GM23248 (cell line): ENCODE measurements around the gene ST6GAL1. TPM values are rescaled to one million over a fixed set of nuclear protein-coding genes. Genes with fewer than 3 reads are reported as not detected.
"Not testable (repeated sequence)": the region's sequence is repeated elsewhere in the genome, so short reads cannot be mapped to it uniquely, and the experiment has no call there.

Source experiments
- DNase-seq: peaks from one replicate; pipeline ENCODE4 v3.0.0-alpha.2; 2015
- H2AFZ ChIP-seq: fragments of 200-600 bp; sonication (generic); 2 replicates; pipeline ENCODE4 v1.6.1; 2016; ENCODE audit warnings: antibody characterized with exemption
- H3F3A ChIP-seq: fragments of 200-600 bp; sonication (generic); 2 replicates; pipeline ENCODE4 v1.6.1; 2016; ENCODE audit warnings: mild to moderate bottlenecking, antibody characterized with exemption, mixed run types; ENCODE audit not compliant: insufficient read depth
- H3K27ac ChIP-seq: fragments of 200-600 bp; sonication (generic); 2 replicates; pipeline ENCODE4 v1.5.1; 2016; ENCODE audit warnings: mild to moderate bottlenecking
- H3K27me3 ChIP-seq: fragments of 200-600 bp; sonication (generic); replicated peaks from 2 replicates; pipeline ENCODE4 v1.6.1; 2016; ENCODE audit warnings: mild to moderate bottlenecking; ENCODE audit not compliant: insufficient read depth
- H3K36me3 ChIP-seq: fragments of 200-600 bp; sonication (generic); 2 replicates; pipeline ENCODE4 v1.6.1; 2016; ENCODE audit warnings: low read depth, mild to moderate bottlenecking
- H3K4me1 ChIP-seq: fragments of 200-600 bp; sonication (generic); 2 replicates; pipeline ENCODE4 v1.6.1; 2016; ENCODE audit warnings: mild to moderate bottlenecking; ENCODE audit not compliant: insufficient read depth
- H3K4me2 ChIP-seq: fragments of 200-600 bp; sonication (generic); one replicate; pipeline ENCODE4 v1.6.1; 2016; ENCODE audit warnings: mild to moderate bottlenecking; ENCODE audit not compliant: unreplicated experiment
- H3K4me3 ChIP-seq: fragments of 200-600 bp; sonication (generic); 2 replicates; pipeline ENCODE4 v1.5.1; 2016; ENCODE audit warnings: mild to moderate bottlenecking
- H3K79me2 ChIP-seq: fragments of 200-600 bp; sonication (generic); 2 replicates; pipeline ENCODE4 v1.6.1; 2016; ENCODE audit warnings: mild to moderate bottlenecking; ENCODE audit not compliant: insufficient read depth
- H3K9ac ChIP-seq: fragments of 200-600 bp; sonication (generic); 2 replicates; pipeline ENCODE4 v1.6.1; 2016; ENCODE audit warnings: mild to moderate bottlenecking
- H3K9me2 ChIP-seq: fragments of 200-600 bp; sonication (generic); 2 replicates; pipeline ENCODE4 v1.6.1; 2016; ENCODE audit warnings: mixed run types, mild to moderate bottlenecking, moderate library complexity; ENCODE audit not compliant: insufficient read depth
- H3K9me3 ChIP-seq: fragments of 200-600 bp; sonication (generic); one replicate; pipeline ENCODE4 v1.6.1; 2017; ENCODE audit warnings: low read depth
- H4K20me1 ChIP-seq: fragments of 200-600 bp; sonication (generic); 2 replicates; pipeline ENCODE4 v1.6.0; 2016; ENCODE audit not compliant: insufficient read depth
- EZH2 ChIP-seq: fragments of 200-600 bp; sonication (generic); IDR thresholded peaks from 2 replicates; pipeline ENCODE4 v1.6.1; 2018; ENCODE audit warnings: antibody characterized with exemption, mild to moderate bottlenecking; ENCODE audit not compliant: insufficient read depth, poor library complexity, severe bottlenecking
- EZH2phosphoT487 ChIP-seq: fragments of 200-600 bp; sonication (generic); IDR thresholded peaks from 2 replicates; pipeline ENCODE4 v1.6.1; 2018; ENCODE audit warnings: antibody characterized with exemption, moderate library complexity, mild to moderate bottlenecking, low read depth; ENCODE audit not compliant: insufficient read depth
- WGBS, 2 experiments: methylation state at CpG; one replicate each; pipeline ENCODE4 v1.1.6; 2015 to 2017; ENCODE audit warnings: low lambda C conversion rate in 2 of 2, low coverage in 1 of 2; ENCODE audit errors: missing lambda C conversion rate in 2 of 2; 5-methylcytosine and 5-hydroxymethylcytosine counted together
- in situ Hi-C: fragments of 300-500 bp; cut with MboI; formaldehyde crosslinking; loops from 2 replicates; pipeline ENCODE4 v1.15.0; 2020
- polyA plus RNA-seq: library from polyadenylated mRNA; unstranded; fragments of >200 nt; fragmentation: Nextera tagmentation; extraction: Ambion mirVana; gene quantifications from 2 replicates; pipeline ENCODE4 v1.2.1, GENCODE V29; 2016
- total RNA-seq: library from RNA; depleted of rRNA; stranded (reverse); fragments of >200 nt; shearing (Covaris generic); gene quantifications from 2 replicates; pipeline ENCODE4 v1.2.3, GENCODE V29; 2014

Gene ST6GAL1
- total and polyA plus RNA-seq, 2 experiments from 2014 or later, result 0.20 TPM; not detected in 1

GRCh38 chr3:187021748-187022402, 91.5 kb downstream of the ST6GAL1 start:
- no peaks in the 10 kb centered on the region for H3K79me2 ChIP-seq
- H3F3A ChIP-seq, result no peaks in the 10 kb centered on the region
- H3K9ac ChIP-seq, result no peak overlapping the region
- no peaks in the 10 kb centered on the region for H3K36me3 ChIP-seq
- no peak for TF ChIP-seq EZH2phosphoT487
- no peak for TF ChIP-seq EZH2
- H3K9me3 ChIP-seq, result no peaks in the 10 kb centered on the region
- peaks cover 26% of the 10 kb centered on the region; the same call in 1 of the 2 replicates for H3K27me3 ChIP-seq
- no peaks in the 10 kb centered on the region for H4K20me1 ChIP-seq
- H2AFZ ChIP-seq, result no peak overlapping the region
- 57 to 68% methylated on average over 6 of the region's 6 CpGs for WGBS, 2 experiments
- H3K4me2 ChIP-seq, result no peak overlapping the region
- no peak for DNase-seq
- no peak overlapping the region for H3K27ac ChIP-seq
- no peaks in the 10 kb centered on the region for H3K9me2 ChIP-seq
- in situ Hi-C loops, result no loop called here
- H3K4me3 ChIP-seq, result no peak overlapping the region
- H3K4me1 ChIP-seq, result no peaks in the 10 kb centered on the region

DNA sequence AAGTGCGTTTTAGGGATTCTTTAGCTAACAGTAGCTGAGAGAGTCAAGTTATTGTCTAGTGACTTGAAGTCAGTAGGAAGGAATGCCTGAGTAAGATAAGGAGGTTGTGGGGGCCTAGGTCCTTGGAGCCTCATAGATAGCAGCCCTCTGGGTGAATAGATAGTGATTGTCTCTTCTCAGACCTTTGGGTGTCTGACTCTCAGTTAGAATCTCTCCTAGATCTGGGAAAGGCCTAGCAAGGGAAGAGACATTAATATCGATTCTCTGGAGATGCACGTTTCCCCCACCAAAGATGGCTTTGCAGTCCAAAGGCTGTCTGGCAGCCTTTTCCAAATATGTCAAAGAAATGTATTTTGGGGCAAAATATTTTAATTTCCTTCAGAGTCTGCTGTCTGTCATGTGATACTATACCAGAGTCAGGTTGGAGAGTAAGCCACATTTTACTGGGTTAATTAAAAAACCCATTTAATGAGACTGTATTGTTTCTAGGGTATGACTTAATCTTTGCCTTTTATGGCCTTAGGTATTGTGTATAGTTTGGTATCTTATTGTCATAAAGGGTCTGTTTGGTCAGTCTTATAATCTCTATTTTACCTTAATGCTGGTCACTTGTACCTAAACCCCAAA, 92.2 kb downstream of the ST6GAL1 start:
- Histone ChIP-seq H3F3A (no peaks in the 10 kb centered on the region), H3K9ac (no peak overlapping the region), H3K4me2 (no peak overlapping the region), H3K4me3 (no peak overlapping the region), H3K79me2 (no peaks in the 10 kb centered on the region), H4K20me1 (no peaks in the 10 kb centered on the region), H3K9me2 (no peaks in the 10 kb centered on the region), H3K4me1 (no peaks in the 10 kb centered on the region), H3K9me3 (no peaks in the 10 kb centered on the region), H2AFZ (no peak overlapping the region), H3K27me3 (peaks cover 26% of the 10 kb centered on the region; the same call in 1 of the 2 replicates), H3K27ac (no peak overlapping the region), H3K36me3 (no peaks in the 10 kb centered on the region)
- in situ Hi-C loops, result no loop called here
- WGBS, 2 experiments, result 42 to 46% methylated on average over 3 of the region's 3 CpGs
- DNase-seq, result no peak
- TF ChIP-seq EZH2, result no peak
- no peak for TF ChIP-seq EZH2phosphoT487

- H3K4me1 ChIP-seq, H3K4me2 ChIP-seq, in situ Hi-C loops, H3K9me3 ChIP-seq, H3K9ac ChIP-seq, H4K20me1 ChIP-seq, H3K9me2 ChIP-seq, H2AFZ ChIP-seq, H3K79me2 ChIP-seq, DNase-seq, H3K27ac ChIP-seq, H3K36me3 ChIP-seq, H3F3A ChIP-seq, H3K4me3 ChIP-seq: not testable (repeated sequence)
- H3K27me3 ChIP-seq, result 0 out of 2 replicates have a peak, but pooled peaks cover 18% of the 10 kb centered on the region
- WGBS, 2 experiments, result 36 to 59% methylated on average over 2 of the region's 2 CpGs
These were observed 93.0 kb downstream of the ST6GAL1 start for GRCh38 chr3:187023340-187023739.

- Histone ChIP-seq H3K9me2 (no peaks in the 10 kb centered on the region), H3K79me2 (no peaks in the 10 kb centered on the region), H3F3A (no peaks in the 10 kb centered on the region), H3K9ac (no peak overlapping the region), H3K27me3 (peaks cover 13% of the 10 kb centered on the region; the same call in 1 of the 2 replicates), H4K20me1 (no peaks in the 10 kb centered on the region), H3K4me1 (no peaks in the 10 kb centered on the region), H2AFZ (no peak overlapping the region), H3K4me3 (no peak overlapping the region), H3K27ac (no peak overlapping the region), H3K36me3 (no peaks in the 10 kb centered on the region), H3K9me3 (no peaks in the 10 kb centered on the region), H3K4me2 (no peak overlapping the region)
- in situ Hi-C loops, result no loop called here
- TF ChIP-seq EZH2phosphoT487, result no peak
- 52 to 56% methylated on average over 10 of the region's 10 CpGs for WGBS, 2 experiments
- DNase-seq, result no peak
These were observed 94.4 kb downstream of the ST6GAL1 start for GRCh38 chr3:187024536-187025226.
